HUDEP-2 (cell line): ENCODE measurements around the gene NSDHL.
A peak's percentile ranks its signal among the peaks of the same experiment; 100 is the strongest.

Experiments
- DNase-seq, 76 experiments: peaks; one replicate each; lab custom pipeline; 2025; ENCODE audit not compliant: unreplicated experiment in 76 of 76; lab: John Stamatoyannopoulos, UW

The NSDHL gene

DNA sequence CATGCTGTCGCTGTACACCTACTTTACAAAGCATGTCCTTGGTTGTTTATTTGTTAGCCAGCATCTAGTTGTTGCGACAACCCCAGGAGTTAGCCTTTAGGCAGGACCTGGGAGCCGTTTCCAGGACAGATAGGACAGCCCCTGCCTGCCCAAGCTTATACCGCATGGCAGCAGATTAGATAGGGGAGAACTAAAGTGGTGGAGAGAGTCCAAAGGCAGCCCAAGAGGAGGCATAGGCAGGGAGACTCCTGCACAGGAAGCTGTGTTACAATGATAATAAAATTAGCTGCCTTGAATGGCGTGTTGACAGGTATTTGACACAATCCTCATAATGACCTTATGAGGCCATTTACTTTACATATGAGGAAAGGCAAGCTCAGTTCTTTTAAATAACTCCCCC, 13.0 kb downstream of the NSDHL start:
- DNase-seq, result peak in 56 of 76 experiments; percentile 1 to 55 (median 20)

DNA sequence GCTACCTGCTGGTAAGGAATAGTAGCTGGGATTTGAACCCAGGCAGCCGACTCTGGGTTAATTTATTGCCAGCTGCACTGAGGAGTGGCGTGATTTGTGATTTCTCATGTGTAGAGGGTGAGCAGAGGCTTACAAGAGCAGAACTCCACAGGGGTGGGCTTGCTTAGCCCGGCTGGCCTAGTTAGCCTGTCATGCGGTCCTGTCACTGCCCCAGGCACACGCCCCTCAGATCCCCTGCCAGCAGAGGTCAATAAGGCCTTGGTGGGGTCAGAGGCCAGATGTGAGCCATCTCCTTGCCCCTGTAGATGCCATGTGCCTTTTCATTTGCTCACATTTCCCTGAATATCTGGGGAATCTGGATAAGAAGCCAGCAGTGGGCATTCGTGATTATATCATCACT, 13.4 kb downstream of the NSDHL start:
- no peak for DNase-seq

DNA sequence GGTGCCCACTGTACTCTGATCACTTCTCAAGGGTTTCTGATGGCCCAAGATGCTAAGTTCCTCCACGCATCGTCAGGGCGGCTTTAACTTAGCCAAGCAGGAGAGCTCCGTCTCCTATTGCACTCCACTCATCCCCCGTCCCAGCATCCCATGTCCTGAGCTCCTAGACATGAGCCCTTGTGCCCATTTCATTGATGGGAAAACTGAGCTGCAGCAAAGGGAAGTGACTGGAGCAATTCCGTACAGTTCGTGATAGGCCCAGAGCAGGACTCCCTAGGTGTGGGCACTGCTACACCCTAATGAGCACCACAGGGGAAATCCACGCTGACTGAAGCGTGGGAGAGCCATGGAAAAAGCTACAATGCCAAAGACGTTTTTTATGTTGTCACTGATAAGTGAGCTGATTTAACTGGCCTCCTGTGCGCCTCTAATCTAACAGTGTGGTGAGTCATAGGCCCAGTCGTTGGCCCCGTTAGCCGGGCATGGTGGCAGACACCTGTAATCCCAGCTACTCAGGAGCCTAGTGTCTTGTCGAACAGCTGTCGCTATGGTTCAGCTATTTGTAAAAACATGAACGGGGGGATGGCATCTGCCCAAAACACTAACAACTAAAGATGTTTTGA, 14.9 kb downstream of the NSDHL start:
- DNase-seq, result peak in 43 of 76 experiments; percentile 0 to 58 (median 14)

DNA sequence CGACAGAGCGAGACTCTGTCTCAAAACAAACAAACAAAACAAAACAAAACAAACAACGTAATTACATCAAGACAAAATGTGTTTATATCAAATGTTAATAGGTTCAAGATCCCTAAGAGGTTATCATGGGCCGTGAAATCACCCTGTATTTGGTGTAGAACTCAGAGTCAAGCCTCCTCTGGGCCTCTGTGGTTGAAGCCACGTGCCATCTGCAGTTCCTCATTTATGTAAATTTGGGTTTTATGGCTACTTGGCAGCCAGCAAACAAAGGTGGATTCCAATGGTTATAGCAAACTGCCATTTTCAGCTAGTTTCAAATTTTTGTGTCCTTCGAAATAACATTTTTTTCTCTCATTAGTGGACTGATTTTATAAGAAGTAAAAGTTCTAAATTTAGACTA, 16.4 kb downstream of the NSDHL start:
- no peak for DNase-seq

DNA sequence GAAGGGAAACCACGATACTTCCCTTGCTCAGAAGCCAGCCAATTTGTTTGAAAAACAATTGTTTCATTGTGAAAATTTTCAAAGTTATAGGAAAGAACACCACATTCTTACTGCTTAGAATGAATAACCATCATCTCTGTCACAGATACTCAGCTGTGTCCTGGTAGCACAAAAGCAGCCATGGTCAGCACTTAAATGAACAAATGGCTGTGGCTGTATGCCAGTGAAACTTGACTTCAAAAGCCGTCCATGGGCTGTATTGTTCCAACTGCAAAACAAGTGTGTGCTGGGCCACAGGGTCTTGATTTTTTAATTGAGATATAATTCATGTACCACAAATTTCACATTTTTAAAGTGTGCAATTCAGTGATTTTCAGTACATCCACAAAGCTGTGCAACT, 19.6 kb downstream of the NSDHL start:
- no peak for DNase-seq

DNA sequence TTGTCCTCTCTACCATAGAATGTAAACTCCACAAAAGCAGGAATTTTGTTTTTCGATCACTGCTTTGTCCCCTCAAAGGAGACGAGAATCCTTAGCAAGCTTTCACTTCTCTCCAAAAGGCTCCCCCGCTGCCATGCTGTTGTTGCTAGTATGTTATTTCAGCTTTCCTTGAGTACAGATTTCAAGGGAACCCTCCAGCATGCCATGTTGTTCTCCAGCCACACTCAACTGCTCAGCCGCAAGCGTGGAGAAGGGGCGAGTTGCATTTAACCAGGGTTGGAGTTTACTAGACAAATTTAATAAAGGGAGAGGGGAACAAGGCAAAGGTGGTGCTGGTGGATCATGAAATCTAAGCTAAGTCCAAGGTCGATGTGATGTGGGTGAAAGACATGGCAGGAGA, 23.1 kb downstream of the NSDHL start:
- no peak for DNase-seq

DNA sequence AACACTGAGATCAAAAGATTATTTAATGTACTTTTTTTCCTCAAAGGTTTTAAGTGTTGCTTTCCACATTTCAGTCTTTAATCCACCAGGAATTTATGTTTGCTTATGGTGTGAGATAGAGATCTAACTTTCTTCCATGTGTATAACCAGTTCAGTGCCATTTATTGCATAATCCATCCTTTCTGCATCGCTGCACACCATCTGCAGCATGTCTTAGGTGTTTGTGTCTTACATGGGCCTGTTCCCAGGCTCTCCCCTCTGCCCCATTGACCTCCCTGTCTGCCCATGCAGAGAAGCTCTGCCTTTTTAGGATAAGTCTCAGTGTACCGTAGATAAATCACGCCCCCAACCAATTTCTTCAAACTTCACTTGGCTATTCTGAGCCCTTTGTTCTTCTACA, 30.3 kb downstream of the NSDHL start:
- no peak for DNase-seq

DNA sequence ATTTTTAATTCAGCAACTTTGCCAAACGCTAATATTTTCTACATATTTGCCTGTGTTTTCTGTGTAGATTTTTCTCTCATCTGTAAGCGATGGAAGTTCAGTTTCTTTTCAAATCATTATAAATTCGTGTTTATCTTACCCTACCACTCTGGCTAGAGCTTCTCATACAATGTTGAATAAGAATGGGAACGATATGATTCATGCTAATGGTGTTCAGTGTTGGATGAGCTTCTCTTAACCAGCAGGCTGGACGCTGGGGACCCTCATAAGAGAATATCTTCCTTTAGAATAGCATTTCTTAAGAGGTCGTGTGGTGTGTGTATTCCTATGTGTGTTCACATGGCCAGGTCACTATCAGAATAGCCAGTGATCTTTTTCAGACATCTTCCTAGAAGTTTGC, 31.0 kb downstream of the NSDHL start:
- DNase-seq, result no peak

DNA sequence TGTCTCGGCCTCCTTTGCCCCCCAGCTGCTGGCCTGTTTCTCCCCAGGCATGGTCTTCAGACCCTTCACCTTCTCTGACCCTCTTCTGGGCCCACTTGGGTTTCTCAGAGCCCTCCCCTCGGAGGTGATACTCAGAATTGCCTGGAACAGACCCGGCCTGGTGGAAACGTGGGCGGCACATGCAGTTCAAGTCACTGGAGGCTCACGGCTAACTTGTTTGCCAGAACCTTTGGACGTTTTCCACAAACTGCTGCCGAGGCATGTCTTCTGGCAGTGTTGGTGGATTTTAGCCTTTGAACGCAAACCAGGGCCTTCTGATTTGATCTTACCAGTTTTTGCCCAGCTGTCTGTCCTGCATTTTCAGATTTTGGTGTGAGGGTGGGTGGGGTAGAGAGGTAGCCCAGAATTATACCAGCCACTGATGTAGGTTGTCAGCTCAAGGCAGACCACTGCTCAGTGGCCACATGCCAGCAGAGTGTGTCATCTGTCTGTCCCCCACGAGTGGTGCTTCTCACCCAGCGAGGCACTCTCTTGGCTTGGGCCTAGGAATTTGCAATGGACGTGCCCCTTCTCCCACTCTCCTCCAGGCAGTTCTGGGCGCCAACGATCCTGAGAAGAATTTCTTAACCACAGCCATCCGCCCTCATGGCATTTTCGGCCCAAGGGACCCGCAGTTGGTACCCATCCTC, 34.5 kb downstream of the NSDHL start:
- DNase-seq, result no peak

DNA sequence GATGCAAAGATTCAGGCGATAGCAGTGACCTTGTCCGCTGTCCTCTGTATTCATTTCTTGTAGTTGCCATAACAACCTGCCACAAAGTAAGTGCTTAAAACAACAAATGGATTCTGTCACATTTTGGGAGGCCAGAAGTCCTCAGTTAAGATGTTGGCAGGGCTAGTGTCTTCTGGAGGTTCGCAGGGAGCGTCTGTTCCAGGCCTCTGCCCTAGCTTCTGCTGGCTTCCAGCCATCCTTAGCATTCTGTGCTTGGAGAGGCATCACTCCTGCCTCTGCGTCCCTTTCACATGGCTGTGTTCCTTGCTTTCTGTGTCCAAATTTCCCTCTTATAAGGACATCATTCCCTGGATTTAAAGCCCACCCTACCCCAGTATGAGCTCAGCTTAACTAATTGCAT, 35.5 kb downstream of the NSDHL start:
- no peak for DNase-seq

DNA sequence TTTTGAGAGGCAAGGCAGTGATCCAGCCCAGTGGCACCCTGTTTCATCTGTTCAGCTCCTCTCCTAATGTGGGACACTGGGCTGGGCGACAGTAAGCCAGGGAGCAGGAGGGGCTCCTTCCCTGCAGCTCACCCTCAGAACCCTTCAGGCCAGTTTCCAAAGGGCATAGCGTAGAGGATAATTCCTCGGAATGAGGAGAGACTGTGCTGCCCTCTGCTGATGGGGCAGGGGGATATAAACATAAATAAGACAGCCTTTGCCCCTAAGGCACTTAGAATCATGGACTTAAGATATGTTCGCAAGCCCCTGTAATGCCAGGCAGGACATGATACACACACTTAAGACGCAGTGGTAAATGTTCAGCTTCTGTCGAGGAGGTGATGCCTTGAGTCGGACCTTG, 39.1 kb downstream of the NSDHL start:
- DNase-seq, result no peak

DNA sequence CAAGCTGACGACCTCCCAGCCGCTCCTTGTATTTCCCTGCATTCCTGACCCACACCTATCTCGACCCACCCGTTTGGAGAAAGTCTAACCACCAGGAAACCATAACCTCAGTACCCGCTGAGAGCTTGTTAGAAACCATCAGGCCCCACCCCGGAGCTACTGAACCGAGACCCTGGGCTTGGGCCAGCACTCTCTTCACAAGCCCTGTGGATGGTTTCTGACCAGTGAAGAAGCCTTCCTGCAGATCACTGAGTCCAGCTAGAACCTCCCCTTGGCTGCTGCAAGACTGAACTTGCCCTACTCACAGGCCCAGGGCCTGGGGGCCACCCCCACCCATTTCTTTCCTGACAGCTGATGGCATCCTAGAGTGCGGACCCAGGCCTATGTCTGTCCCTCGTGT, 40.4 kb downstream of the NSDHL start:
- no peak for DNase-seq

DNA sequence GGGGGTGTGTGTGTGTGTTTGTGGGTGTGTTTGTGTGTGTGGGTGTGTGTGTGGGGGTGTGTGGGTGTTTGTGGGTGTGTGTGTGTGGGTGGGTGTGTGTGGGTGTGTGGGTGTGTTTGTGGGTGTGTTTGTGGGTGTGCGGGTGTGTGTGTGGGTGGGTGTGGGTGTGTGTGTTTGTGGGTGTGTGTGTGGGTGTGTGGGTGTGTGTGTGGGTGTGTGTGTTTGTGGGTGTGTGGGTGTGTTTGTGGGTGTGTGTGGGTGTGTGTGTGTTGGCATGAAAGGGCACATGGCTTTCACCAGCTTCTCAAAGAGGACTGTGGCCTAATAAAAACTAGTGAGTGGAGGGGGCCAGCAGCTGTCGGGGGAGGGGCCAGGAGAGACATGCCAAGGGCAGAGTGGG, 41.7 kb downstream of the NSDHL start:
- DNase-seq, result peak in 7 of 76 experiments; percentile 1 to 3 (median 1)

DNA sequence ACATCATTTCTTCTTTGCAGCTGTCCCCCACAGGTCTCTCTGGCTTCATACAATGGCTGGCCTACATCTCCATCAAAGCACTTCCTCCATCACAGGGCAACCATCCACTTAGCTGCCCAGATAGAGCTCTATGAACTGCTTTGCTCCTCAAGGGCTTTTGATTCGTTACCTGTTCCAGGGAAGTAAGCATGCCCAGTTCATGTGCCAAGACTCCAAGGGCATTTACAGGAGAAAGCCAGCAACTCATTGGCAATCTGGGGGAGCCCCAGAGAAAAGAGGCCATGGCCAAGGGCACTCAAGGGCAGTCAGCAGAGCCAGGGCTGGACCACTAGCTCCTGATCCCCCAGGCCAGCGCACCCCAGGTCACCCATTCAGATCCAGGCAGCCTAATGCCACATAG, 42.5 kb downstream of the NSDHL start:
- no peak for DNase-seq

DNA sequence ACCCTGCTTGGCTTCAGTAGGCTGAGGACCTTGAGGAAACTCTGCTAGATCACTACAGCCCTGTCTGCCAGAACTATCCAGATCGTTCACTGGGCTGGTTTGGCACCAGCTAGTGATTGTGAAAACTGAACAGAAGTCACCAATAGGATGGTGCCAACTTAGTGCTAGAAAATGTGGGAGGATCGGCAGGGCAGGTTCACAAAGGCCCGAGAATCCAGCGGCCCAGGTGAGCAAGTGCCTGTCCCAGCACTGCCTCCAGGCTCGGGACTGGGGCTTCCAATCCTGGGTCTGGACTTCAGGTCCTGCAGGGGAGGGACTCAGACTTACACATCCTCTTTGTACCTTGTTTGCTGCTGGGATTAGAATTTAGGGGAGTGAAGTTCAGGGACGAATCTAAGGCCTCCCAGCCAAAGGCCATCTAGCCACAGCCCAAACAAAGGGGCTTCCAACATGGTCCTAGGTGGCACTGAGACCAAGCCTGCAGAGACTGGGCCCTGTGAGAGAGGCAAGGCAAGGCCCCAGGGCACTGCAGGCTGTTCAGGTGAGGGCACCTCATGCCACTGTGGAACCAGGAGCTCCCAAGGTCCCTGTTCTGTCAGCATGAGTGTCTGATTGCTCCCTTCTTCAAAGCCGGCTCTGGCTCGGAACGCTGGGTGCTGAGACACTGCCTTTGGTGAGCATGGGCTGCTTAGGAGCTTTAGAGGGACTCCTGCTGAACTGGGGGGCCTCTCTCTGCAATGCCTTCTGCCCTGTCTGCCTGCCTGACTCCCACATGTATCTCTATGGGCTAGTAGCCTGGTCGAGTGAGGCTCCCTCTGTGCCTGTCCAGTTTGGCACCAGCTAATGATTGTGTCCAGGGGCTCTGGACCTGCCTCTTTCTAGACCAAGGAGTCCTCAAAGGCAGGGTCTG, 46.3 kb downstream of the NSDHL start:
- no peak for DNase-seq

DNA sequence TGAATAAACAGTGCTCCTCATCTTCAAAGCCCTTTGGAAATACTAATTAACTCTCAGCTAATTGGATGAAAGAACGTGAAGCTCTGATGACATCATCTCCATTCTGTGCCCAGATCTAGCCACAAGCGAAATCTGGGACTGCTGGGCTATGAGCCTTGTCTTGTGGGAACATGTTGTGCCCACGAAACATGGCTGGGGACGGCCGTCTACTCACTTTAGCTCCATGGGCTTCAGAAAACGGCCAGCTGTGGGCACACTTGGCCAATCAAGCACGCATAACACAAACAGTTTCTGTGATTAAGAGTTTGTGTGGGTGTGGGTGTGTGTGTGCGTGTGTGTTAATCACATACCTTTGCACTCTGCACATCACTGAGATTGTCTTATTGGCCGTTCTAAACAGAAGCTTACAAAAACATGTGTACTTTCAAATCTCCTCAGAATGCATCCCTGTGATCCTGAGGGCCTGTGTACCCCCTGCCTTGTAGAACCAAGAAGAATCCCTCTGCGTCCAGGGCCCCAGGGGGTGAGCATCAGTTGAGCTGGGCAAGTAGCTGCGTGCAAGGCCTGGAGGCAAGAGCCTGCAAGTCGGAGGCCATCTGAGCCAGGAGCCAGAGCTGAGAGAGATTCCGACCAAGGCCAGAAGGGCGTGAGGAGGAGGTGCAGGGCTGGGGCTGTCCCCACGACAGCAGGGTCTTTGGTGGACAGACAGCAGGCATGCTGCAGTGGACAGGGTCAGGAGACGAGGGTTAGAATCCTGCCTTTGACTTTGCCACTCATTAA, 48.3 kb downstream of the NSDHL start:
- DNase-seq, result no peak

DNA sequence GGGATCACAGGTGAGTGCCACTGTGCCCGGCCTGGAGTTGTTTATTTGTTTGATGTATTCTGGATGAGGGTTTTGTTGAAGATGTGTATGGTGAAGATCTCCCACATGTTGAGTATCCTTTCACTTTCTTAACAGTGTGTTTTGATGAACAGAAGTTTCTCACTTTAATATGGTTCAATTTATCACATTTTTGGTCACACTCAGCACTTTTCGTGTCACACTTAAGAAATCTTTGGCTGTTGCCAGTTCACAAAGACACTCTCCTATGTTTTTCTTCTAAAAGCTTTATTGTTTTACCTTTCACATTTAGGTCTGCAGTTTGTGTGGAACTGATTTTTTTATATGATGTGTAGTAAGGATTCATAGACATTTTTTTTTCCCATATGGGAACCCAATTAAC, 50.4 kb downstream of the NSDHL start:
- DNase-seq, result no peak

DNA sequence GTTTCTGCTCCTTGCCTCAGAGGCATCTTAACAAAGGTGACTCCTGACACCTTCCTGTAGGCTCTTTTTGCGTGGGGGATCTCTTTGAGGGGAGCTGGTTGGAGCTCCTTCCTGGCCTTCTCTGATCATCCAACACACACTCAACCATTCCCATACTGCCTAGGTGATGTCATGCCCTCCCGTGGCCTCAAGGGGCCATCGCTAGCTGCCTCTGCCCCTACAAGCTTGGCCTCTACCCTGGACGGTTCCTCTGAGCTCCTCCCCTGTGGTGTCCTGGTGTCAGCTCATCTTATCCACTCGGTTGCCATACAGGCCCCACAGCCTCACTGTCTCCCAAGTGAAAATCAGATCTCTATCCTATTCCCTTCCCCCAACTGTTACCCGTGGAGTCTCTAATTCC, 53.3 kb downstream of the NSDHL start:
- DNase-seq, result no peak

DNA sequence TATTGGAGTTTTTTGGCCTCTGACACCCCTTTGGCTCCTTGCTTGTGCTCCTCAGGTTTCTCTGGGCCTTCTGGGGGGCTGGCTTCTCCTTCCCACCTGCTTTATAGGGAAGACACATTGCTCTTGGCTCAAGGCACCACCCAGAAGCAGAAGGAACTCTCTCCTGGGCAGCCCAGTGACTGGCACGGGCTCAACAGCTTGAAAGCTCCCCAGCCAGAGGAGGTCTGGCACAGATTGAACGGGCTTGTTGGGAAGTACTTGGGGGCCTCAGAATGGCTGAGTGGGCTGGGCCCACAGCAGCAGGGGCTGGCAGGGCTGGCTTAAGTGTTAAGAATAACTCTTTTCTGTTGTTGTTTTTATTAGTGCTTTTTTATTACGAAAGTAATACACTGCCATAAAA, 55.9 kb downstream of the NSDHL start:
- DNase-seq, result no peak

DNA sequence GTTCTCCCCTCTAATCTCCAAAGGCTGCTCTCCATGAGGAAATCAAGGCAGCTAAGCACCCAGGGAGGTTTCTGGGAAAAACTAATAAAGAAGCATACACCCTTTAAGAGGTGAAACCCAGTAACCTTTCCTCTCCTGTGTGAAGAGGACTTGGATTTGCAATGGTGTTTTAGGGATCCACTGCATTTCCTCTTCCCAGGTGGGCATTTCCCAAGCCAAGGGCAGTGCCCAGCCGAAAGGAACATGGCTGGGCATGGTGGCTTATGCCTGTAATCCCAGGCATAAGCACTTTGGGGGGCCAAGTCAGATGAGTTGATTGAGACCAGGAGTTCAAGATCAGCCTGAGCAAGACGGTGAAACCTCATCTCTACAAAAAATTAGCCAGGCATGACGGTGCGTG, 61.6 kb downstream of the NSDHL start:
- DNase-seq, result no peak
